ENCODE results near the gene STXBP1.

DNA sequence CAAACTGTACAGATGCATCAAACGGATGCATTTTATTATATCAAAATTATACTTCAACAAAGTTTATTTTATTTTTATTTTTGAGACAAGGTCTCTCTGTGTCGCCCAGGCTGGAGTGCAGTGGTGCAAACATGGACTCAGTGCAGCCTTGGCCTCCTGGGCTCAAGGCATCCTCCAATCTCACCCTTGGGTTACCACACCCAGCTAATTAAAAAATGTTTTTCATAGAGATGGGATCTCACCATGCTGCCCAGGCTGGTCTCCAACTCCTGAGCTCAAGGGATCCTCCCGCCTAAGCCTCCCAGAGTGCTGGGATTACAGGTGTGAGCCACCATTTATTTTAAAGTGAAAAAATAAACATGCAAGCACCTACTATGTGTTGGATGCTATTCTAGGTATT lies 40.1 kb upstream of the STXBP1 start:
- TF ChIP-seq, protein P1, sequence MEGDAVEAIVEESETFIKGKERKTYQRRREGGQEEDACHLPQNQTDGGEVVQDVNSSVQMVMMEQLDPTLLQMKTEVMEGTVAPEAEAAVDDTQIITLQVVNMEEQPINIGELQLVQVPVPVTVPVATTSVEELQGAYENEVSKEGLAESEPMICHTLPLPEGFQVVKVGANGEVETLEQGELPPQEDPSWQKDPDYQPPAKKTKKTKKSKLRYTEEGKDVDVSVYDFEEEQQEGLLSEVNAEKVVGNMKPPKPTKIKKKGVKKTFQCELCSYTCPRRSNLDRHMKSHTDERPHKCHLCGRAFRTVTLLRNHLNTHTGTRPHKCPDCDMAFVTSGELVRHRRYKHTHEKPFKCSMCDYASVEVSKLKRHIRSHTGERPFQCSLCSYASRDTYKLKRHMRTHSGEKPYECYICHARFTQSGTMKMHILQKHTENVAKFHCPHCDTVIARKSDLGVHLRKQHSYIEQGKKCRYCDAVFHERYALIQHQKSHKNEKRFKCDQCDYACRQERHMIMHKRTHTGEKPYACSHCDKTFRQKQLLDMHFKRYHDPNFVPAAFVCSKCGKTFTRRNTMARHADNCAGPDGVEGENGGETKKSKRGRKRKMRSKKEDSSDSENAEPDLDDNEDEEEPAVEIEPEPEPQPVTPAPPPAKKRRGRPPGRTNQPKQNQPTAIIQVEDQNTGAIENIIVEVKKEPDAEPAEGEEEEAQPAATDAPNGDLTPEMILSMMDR (conservative IDR thresholded peaks at IDR 0.05; ENCODE audit: low read depth in 2 of 2) = no peak
- no peak for TF ChIP-seq EZH2phosphoT487 (IDR thresholded peaks at IDR 0.05; ENCODE audit: unreplicated experiment)
- TF ChIP-seq, protein P2, sequence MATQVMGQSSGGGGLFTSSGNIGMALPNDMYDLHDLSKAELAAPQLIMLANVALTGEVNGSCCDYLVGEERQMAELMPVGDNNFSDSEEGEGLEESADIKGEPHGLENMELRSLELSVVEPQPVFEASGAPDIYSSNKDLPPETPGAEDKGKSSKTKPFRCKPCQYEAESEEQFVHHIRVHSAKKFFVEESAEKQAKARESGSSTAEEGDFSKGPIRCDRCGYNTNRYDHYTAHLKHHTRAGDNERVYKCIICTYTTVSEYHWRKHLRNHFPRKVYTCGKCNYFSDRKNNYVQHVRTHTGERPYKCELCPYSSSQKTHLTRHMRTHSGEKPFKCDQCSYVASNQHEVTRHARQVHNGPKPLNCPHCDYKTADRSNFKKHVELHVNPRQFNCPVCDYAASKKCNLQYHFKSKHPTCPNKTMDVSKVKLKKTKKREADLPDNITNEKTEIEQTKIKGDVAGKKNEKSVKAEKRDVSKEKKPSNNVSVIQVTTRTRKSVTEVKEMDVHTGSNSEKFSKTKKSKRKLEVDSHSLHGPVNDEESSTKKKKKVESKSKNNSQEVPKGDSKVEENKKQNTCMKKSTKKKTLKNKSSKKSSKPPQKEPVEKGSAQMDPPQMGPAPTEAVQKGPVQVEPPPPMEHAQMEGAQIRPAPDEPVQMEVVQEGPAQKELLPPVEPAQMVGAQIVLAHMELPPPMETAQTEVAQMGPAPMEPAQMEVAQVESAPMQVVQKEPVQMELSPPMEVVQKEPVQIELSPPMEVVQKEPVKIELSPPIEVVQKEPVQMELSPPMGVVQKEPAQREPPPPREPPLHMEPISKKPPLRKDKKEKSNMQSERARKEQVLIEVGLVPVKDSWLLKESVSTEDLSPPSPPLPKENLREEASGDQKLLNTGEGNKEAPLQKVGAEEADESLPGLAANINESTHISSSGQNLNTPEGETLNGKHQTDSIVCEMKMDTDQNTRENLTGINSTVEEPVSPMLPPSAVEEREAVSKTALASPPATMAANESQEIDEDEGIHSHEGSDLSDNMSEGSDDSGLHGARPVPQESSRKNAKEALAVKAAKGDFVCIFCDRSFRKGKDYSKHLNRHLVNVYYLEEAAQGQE (IDR thresholded peaks at IDR 0.05; ENCODE audit: unreplicated experiment) = no peak
- TF ChIP-seq POLR2AphosphoS5 (IDR thresholded peaks at IDR 0.05; ENCODE audit: low read depth) = no peak
- TF ChIP-seq EZH2 (IDR thresholded peaks at IDR 0.05; ENCODE audit: low read depth, unreplicated experiment) = no peak
- no peak for TF ChIP-seq JUNB (IDR thresholded peaks at IDR 0.05; ENCODE audit: unreplicated experiment)
- no peak for TF ChIP-seq CREB1 (CRISPR knock-in tag; IDR thresholded peaks at IDR 0.05; ENCODE audit: low read depth)
- TF ChIP-seq STAT1 (IDR thresholded peaks at IDR 0.05; ENCODE audit: unreplicated experiment) = no peak
- TF ChIP-seq ZNF114 (CRISPR knock-in tag; IDR thresholded peaks at IDR 0.05) = no peak
- TF ChIP-seq, protein P3, sequence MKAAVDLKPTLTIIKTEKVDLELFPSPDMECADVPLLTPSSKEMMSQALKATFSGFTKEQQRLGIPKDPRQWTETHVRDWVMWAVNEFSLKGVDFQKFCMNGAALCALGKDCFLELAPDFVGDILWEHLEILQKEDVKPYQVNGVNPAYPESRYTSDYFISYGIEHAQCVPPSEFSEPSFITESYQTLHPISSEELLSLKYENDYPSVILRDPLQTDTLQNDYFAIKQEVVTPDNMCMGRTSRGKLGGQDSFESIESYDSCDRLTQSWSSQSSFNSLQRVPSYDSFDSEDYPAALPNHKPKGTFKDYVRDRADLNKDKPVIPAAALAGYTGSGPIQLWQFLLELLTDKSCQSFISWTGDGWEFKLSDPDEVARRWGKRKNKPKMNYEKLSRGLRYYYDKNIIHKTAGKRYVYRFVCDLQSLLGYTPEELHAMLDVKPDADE (IDR thresholded peaks at IDR 0.05) = no peak

Measured in GM23338 (cell line).